CD4-positive, alpha-beta T cell treated with Interleukin-6 for 4 hours (primary cell): ENCODE data around the gene HOXD3.

ENCODE experiments used
- DNase-seq: peaks from one replicate; pipeline ENCODE4 v3.0.0-alpha.2; 2020; ENCODE audit warnings: mixed read lengths

HOXD3 gene

GRCh38 chr2:176184749-176185148 is 27.6 kb downstream of the HOXD3 start:
- no peak for DNase-seq

DNA sequence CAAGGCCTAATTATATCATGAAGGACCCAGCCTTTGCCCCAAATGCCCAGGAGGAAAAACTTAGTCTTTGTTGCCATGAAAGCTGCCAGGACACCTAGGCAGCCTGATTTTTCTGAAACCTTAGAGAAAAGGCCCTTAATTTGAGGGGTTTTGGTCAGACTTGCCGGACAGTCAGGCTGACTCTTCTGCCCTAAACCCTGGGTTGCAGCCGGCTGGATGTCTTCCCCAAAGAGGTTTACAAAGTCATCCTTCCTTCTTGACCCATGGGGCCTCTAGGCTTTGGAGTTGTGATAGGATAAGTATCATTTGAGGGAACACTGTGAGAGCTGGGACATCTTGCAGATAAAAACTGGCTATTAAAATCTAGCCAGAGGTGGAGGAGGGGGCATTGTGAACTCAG is 28.9 kb downstream of the HOXD3 start:
- no peak for DNase-seq

- no peak for DNase-seq
Measured at GRCh38 chr2:176187200-176187898, 30.2 kb downstream of the HOXD3 start.

DNA sequence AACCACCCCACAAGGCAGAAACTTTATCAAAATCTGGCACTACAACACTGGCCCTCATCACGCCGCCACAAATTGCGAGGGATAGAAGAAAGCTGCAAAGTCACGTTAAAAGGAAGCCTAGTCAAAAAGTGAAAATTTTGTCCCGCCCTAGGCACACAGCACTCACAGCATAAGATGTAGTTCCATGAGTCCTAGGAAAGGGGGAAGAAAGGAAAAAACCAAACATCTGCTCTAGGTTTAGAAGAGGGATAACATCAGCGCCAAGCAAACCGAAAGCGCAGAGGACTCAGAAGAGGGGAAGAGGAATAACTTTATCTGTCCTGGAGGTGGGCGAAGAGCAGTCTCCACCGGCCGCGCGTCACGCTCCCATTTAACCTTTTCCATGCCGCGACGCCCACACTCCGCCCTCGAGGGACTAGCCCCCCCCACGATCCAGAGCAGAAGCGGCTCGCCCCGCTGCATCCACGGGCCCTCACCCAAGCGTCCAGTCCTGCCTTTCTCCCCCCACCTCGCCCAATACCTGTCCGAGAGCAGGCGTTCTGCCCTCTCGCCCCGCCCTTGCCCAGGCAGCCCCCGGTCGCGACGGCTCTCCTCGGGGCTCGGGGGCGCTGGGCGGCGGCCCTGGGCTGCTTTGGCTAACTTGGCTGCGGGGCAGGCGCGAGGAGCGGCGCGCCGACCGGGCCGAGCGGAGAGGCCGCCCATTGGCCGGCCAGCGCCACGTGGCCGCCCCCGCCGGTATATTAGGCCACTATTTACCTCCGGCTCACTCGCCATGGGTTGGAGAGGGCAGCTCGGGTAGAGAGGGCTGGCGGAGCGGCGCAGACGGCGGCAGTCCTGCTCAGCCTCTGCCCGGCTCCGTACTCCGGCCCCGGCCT is 31.0 kb downstream of the HOXD3 start, which contains the start of gene HOXD1:
TSS of gene HOXD1 (plus strand) at position 770 of the 875 bp plus-strand sequence. CDS start 134 bp downstream, outside the sequence.
- no peak for DNase-seq

GRCh38 chr2:176188774-176189680 is 31.9 kb downstream of the HOXD3 start:
- DNase-seq, result no peak

- DNase-seq, result no peak
Measured at GRCh38 chr2:176189681-176190641, 32.9 kb downstream of the HOXD3 start.

DNA sequence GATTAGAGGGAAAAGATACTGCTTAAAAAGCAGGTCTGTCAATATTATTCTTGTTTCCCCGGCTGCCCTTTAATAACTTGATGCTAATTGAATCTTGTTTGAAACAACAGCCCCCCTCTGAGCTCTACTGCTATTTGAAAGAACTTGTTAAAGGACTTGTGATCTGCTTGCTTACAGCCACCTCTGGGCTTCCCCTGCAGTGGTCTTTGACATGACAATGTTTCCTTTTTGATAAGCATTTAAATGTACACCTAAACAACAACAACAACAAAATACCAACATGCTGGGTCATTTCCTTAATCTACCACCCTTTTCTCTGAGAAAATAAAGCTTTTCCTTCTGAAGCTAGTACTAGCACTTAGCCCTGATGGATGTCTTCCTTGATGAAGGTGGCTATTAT is 35.2 kb downstream of the HOXD3 start:
- no peak for DNase-seq

DNA sequence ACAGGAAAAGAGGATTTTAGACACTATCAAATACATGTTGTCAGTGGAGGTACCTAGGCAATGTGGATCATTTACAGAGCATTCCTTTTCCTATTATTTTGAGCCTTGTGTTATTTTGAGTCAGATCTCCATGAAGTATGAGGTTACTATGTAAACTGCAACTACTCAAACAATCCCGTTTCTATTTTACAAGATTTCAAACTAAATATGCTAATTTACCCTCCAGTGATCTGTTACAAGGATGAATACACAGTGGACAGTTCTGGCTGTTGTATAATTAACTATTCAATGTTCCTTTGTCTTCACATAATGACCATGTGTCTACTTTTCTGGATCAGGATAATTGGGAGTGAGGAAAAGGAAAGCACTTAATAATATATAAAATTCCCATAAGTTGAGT is 35.9 kb downstream of the HOXD3 start:
- DNase-seq, result no peak

- no peak for DNase-seq
Measured at GRCh38 chr2:176199902-176200301, 42.8 kb downstream of the HOXD3 start.

DNA sequence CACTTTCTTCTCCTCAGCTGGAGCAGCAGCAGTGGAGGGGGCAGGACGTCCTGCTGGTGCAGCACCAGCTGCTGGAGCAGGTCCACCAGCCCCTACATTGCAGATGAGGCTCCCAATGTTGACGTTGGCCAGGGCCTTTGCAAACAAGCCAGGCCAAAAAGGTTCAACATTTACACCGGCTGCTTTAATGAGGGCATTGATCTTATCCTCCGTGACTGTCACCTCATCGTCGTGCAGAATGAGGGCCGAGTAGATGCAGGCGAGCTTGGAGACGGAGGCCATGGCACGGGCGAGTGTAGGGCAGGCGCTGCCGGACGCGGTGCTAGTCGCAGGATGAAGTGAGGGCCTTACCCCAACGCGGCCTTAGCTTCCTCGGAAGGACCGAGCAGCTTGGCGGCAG is 43.9 kb downstream of the HOXD3 start:
- DNase-seq, result no peak

- DNase-seq, result no peak
Measured at GRCh38 chr2:176202491-176202890, 45.4 kb downstream of the HOXD3 start.

- DNase-seq, result no peak
Measured at GRCh38 chr2:176205126-176205525, 48.0 kb downstream of the HOXD3 start.

DNA sequence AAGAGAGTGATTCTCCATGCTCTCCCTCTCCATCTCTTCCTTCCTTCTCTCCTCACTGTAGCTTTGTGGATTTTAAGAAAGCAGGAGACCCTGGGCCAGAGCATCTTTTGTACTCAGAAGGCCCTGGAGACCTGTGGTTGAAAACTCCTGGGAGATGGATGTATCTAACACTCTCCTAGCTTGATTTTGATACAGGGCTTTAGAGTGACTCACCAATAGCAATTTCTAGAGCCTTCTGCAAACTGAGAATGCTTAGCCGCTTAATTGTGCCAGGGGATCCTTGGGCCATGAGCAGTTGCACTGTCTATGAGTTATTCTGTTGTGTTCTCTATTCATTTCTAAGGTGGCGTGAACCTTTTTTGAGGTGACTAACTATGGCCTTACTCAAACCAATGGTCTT is 49.0 kb downstream of the HOXD3 start:
- DNase-seq, result no peak

- DNase-seq, result no peak
Measured at GRCh38 chr2:176206682-176207081, 49.6 kb downstream of the HOXD3 start.

DNA sequence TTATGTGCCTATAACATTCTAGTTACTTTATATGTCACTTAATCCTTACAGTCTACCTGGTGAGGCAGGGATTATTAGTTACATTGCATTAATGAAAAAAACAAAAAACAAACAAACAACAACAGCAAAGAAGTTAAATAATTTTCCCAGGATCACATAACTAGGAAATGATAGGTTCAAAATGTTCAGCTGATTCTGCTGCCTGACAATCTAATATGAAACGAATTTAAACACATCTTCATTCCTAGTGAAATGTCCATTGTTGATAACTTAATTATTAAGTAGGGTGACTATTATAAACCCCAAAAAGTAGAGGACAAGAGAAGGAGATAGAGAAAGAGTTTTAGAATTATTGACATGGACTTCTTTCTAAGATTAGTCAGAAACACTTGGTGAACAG is 54.0 kb downstream of the HOXD3 start:
- DNase-seq, result no peak

DNA sequence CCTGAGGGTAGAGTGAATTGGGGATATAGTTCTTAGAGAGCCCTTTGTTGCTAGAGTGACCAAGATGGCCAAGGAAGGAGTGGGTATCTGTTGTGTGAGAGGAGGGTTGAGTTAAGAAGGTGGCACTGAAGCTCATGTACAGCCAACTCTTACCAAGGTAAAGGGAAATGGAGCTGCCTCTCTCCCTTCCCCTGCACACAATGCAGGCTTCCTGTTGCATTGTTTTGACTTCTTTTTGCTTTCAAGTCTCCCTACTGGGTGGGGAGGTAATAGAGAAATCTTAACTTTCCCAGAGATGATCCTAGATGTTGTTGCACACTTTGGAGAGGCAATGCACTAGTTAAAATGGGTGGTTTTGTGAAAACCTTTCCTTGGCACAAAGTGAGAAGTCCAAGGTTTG is 55.2 kb downstream of the HOXD3 start:
- DNase-seq, result no peak

GRCh38 chr2:176213406-176213805 is 56.3 kb downstream of the HOXD3 start:
- DNase-seq, result no peak
